Measurements from ENCODE around the gene BEND2.
"Not testable (repeated sequence)": the region's sequence is repeated elsewhere in the genome, so short reads cannot be mapped to it uniquely, and the experiment has no call there.

Gene BEND2

DNA sequence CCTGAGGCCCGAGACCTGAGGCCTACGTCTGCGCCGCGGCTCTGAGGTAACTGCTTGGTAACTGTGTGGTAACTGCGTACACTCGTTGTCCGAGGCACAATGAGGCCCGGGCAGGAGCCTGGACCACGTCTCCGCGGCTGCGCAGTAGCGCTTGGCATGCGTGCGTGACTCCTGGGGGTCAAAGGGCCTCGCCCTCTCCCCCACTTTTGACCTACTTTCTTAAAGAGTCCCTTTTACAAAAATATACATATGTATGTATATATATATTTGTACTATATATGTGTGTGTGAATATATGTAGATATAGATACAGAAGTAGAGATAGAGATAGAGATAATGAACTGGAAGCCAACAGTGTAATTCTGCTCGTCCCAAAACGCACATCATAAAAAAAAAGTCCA is at the start of gene BEND2:
Gene BEND2, minus strand, starts transcription at position 101 of the 400 bp plus-strand sequence. CDS start 136 bp downstream, outside the sequence.
- DNase-seq (ENCODE audit: low read depth) = no peak

GRCh38 chrX:18255059-18255458 is 34.4 kb upstream of the BEND2 start:
- DNase-seq (ENCODE audit: low read depth) = no peak

- DNase-seq (ENCODE audit: low read depth) = no peak
These were observed 32.1 kb upstream of the BEND2 start for GRCh38 chrX:18252644-18253359.

DNA sequence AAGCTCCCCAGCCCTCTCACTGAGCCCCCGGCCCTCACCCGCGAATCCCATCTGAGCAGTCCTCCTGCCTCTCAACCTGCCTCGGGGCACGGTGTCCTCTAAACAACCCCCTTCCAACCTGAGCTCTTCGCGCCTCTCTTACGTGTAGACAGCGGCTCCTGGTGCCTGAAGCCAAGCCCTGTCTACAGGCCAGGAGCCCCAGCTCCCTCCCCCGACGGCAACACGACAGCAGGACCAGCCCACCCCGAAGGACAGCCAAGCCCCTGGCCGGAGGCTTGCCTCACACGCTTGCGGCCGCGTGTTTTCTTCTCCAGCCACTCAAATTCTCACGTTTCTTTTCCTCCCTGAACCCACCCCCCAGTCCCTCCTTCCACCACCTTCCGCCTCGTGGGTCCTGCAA is 9.0 kb upstream of the BEND2 start:
- DNase-seq (ENCODE audit: low read depth) = not testable (repeated sequence)

GRCh38 chrX:18228069-18228468 is 7.4 kb upstream of the BEND2 start:
- DNase-seq (ENCODE audit: low read depth) = no peak

DNA sequence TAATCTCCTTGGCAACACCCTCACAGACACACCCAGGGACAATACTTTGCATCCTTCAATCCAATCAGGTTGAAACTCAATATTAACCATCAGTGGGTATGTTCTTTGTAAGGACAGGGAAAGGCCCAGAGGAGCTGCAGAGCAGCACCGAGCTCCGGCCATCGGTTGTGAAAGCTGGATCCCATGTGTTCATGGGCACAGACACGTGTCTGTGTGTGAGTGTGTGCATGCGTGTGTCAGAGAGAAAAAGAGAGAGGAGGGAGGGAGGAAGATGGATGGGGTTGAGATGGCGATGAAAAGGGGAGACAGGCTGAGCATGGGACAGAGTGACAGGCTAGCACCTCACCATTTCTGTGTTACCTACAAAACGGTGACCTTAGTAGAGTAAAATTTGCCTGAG is 6.8 kb upstream of the BEND2 start:
- DNase-seq (ENCODE audit: low read depth) = no peak

- DNase-seq (ENCODE audit: low read depth) = no peak
These were observed 10.2 kb downstream of the BEND2 start for GRCh38 chrX:18210470-18210869.

- DNase-seq (ENCODE audit: low read depth) = no peak
These were observed 14.0 kb downstream of the BEND2 start for GRCh38 chrX:18206657-18207056.

DNA sequence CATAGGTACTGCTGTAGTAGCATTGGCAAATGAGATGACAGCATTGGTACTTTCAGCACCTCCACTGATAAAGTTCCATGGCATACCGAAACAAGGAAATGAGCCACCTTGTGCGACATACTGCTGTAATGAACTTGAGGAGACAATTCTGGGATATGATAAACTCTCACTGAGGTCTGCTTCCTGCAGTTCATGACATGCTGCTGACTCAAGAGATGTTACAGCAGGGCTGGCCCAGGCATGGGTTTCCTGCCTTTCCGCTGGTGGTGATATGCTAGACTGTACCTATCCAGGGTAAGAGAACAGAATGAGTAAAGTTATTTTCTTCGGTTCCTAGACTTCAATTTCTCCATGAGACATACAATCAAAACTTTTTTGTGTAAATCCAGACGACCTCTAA is 17.1 kb downstream of the BEND2 start:
- DNase-seq (ENCODE audit: low read depth) = no peak

DNA sequence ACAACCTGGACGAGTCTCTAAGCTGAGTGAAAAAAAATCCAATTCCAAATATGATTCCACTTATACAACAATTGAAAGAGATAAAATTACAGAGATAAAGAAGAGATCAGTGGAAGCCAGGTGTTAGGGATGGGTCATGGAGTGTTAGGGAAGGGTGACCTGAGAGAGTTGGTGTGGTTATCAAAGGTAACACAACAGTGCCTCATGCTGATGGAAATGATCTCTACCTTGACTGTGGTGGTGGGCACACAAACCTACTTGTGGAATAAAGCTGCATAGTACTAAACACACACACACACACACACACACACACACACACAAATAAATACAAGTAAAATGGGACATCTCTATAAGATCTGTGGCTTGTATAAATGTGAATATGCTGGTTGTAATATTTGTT is 26.0 kb downstream of the BEND2 start:
- no peak for DNase-seq (ENCODE audit: low read depth)

DNA sequence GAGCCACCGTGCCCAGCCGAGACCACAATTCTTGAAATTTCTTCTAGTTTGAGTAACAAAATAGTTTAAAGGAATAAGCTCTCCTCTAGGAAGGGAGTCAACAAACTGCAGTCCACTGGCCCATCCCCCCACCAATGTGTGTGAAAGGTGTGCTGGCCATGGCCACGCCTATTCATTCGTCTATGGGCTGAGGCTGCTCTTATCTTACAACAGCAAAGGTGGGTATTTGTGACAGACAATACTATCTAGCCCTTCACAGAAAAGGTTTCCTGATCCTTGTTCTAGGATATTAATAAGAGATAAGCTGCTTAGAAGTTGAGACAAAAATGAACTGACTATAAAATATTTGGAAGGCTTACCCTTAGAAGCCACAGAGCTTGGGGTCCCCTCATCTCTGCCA is 41.2 kb downstream of the BEND2 start:
- DNase-seq (ENCODE audit: low read depth) = no peak

GRCh38 chrX:18174971-18175370 is 45.7 kb downstream of the BEND2 start:
- no peak for DNase-seq (ENCODE audit: low read depth)

GRCh38 chrX:18174209-18174608 is 46.5 kb downstream of the BEND2 start:
- DNase-seq (ENCODE audit: low read depth) = no peak

DNA sequence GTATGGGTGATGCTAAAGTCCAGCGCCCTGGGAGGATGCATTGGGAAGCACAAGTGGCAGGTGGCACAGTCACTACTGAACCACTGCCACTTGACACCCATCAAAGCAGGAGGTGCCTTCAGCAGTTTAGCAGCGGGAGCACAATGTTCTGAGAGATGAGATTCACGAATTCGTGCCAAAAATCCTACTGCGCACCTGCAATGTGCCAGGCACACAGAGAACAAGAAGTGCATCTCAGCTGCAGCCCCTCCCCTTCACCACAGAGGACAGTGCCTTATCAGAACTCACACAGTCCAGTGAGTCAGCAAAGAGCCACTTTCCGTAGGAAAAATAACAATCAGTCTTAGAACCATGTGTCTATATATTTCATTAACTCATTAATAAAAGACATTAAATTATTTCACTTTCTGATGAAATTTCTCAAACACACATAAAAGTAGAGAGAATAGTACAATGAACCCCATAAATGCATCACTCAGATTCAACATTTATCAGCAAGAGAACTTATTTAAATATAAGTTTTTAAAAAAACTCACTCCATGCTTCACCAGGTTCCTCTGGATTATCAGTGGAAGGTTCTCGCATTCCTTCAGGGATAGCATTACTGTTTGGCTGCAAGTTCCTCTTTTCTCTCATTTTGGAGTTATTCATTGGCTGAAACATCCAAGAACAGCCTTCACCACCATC is 47.0 kb downstream of the BEND2 start:
- no peak for DNase-seq (ENCODE audit: low read depth)

- no peak for DNase-seq (ENCODE audit: low read depth)
These were observed 47.7 kb downstream of the BEND2 start for GRCh38 chrX:18172970-18173369.

DNA sequence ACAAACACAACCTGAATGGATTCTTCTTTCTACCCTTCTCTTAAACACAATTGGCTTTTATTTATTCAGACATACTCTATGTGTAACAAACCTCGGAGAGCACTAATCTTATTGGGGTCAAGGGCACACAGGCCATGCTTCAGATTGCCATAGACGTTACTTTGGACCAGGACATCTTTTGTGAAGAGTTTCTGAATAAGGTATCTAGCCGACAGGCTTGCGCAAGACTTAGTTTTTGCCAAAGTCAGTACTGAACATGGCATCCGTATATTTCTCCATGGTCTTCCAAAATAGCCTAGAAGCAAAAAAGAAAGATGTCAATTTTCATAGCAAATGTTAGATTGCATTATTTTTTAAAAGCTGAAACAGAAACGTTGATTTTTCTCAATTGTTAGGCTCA is 49.8 kb downstream of the BEND2 start:
- no peak for DNase-seq (ENCODE audit: low read depth)

- no peak for DNase-seq (ENCODE audit: low read depth)
These were observed 54.6 kb downstream of the BEND2 start for GRCh38 chrX:18166068-18166467.

GRCh38 chrX:18160369-18160768 is 60.3 kb downstream of the BEND2 start:
- DNase-seq (ENCODE audit: low read depth) = no peak

- DNase-seq (ENCODE audit: low read depth) = no peak
These were observed 61.7 kb downstream of the BEND2 start for GRCh38 chrX:18158963-18159362.

DNA sequence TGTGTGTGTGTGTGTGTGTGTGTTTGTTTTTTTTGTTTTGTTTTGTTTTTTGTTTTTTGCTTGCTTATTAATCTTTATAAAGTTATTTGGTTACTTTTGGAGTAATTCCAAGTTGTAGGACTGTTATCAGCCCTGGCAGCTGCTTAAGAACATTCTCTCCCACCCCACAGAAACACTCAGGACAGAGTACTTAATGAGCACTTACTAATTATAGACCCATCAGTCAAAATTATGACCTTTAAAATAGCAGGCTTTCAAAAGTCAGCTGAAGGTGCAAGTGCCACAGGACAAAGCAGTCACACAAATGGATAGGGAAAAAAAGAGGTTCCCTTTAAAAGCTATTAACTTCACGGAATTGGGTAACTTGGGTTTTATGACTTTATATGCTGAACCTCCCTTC is 69.0 kb downstream of the BEND2 start:
- no peak for DNase-seq (ENCODE audit: low read depth)

DNA sequence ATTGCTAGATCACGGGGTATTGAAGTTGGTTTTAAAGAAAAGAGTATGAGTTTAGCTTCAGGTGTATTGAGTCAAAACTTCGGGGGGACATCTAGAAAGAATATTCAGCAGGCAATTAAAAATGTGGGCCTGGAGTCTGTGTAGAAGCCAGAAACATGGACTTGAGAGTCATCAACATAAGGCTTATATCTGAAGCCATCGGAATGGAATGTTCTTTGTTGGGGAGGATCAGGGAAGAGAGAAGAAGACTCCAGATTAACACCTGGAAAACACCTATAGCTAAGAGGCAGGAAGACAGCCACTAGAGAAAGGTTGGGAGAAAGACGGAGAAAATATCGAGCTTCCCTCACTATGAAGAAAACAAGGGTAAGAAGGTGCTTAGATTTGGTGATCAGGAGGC is 69.5 kb downstream of the BEND2 start:
- DNase-seq (ENCODE audit: low read depth) = no peak

GRCh38 chrX:18149454-18149853 is 71.2 kb downstream of the BEND2 start:
- no peak for DNase-seq (ENCODE audit: low read depth)

DNA sequence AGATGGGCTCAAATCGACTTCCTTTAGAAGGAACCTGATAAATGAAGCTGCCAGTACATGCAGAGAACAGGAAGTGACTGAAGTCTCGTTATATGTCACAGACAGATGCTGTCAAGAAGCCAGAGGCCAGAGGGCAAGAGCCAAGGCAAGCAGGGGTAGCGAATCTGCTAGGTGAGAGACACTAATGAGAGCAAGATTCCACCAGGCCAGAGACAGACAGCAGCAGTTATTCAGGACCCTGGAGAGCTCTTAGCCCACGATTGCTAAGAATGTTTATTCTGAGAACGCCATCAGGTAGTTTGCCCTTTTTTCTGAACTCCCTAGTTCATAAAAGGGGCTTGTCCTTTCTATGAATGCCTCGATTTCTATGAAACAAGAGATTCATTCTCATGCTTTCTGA is 73.7 kb downstream of the BEND2 start:
- no peak for DNase-seq (ENCODE audit: low read depth)

- DNase-seq (ENCODE audit: low read depth) = no peak
These were observed 74.7 kb downstream of the BEND2 start for GRCh38 chrX:18146009-18146408.

All from GM04503 (cell line).